ENCODE measurements around the gene CDH4.

Gene CDH4

GRCh38 chr20:61445138-61445537, 193.1 kb downstream of the CDH4 start:
- H3K4me3 ChIP-seq (ENCODE audit: low read depth, low read length) = no peak overlapping the region
- no peak for DNase-seq (ENCODE audit: low read depth)
- TF ChIP-seq, protein P1, sequence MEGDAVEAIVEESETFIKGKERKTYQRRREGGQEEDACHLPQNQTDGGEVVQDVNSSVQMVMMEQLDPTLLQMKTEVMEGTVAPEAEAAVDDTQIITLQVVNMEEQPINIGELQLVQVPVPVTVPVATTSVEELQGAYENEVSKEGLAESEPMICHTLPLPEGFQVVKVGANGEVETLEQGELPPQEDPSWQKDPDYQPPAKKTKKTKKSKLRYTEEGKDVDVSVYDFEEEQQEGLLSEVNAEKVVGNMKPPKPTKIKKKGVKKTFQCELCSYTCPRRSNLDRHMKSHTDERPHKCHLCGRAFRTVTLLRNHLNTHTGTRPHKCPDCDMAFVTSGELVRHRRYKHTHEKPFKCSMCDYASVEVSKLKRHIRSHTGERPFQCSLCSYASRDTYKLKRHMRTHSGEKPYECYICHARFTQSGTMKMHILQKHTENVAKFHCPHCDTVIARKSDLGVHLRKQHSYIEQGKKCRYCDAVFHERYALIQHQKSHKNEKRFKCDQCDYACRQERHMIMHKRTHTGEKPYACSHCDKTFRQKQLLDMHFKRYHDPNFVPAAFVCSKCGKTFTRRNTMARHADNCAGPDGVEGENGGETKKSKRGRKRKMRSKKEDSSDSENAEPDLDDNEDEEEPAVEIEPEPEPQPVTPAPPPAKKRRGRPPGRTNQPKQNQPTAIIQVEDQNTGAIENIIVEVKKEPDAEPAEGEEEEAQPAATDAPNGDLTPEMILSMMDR (IDR thresholded peaks at IDR 0.05; ENCODE audit: control insufficient read depth, extremely low read depth, insufficient read depth) = no peak

GRCh38 chr20:61445741-61446140, 193.7 kb downstream of the CDH4 start:
- TF ChIP-seq, protein P1 (IDR thresholded peaks at IDR 0.05; ENCODE audit: control insufficient read depth, extremely low read depth, insufficient read depth) = no peak
- no peak for DNase-seq (ENCODE audit: low read depth)
- no peak overlapping the region for H3K4me3 ChIP-seq (ENCODE audit: low read depth, low read length)

DNA sequence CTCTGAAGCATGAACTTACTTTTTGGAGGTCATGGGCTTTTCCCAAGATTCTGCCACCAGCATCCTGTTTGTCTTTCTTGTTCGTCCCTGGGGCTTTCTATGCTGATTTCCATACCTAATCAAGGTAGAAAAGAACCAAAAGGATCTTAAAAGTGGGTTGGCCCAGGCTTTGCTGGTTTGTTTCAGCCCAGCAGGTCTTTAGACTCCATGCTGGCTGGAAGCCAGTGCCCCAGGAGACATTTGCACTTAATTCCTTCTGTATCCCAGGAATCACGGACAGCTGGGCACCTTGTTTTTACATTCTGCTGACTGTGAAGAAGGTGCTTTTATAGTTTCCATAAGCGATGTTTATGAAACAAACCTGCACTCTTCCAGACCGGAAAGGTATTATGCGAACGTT, 195.9 kb downstream of the CDH4 start:
- no peak for DNase-seq (ENCODE audit: low read depth)
- TF ChIP-seq, protein P1 (IDR thresholded peaks at IDR 0.05; ENCODE audit: control insufficient read depth, extremely low read depth, insufficient read depth) = no peak
- no peak overlapping the region for H3K4me3 ChIP-seq (ENCODE audit: low read depth, low read length)

DNA sequence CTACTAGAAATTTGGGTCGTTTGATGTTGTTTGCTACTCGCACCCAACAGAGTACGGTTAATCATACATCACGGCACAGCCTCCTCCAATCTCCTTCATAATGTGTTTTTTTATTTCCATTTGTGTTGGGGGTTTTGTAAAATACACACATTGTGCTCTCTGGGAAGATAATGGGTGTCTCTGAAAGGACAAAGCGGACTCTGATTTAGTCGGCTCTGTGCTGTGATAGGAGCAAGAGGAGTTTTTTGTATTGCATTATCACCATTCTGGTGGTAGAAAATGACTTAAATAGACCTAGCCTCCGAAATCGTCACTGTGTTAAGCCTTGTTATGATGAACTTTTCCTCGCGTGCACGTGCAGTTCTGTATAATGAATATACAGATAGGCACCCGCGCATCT, 196.3 kb downstream of the CDH4 start:
- TF ChIP-seq, protein P1 (IDR thresholded peaks at IDR 0.05; ENCODE audit: control insufficient read depth, extremely low read depth, insufficient read depth) = no peak
- DNase-seq (ENCODE audit: low read depth) = no peak

GRCh38 chr20:61449057-61449609, 197.1 kb downstream of the CDH4 start:
- H3K4me3 ChIP-seq (ENCODE audit: low read depth, low read length) = no peak overlapping the region
- TF ChIP-seq, protein P1 (IDR thresholded peaks at IDR 0.05; ENCODE audit: control insufficient read depth, extremely low read depth, insufficient read depth) = no peak
- DNase-seq (ENCODE audit: low read depth) = no peak

More for the DNA sequence above, 196.3 kb downstream of the CDH4 start:
- H3K4me3 ChIP-seq (ENCODE audit: low read depth, low read length) = no peak overlapping the region

DNA sequence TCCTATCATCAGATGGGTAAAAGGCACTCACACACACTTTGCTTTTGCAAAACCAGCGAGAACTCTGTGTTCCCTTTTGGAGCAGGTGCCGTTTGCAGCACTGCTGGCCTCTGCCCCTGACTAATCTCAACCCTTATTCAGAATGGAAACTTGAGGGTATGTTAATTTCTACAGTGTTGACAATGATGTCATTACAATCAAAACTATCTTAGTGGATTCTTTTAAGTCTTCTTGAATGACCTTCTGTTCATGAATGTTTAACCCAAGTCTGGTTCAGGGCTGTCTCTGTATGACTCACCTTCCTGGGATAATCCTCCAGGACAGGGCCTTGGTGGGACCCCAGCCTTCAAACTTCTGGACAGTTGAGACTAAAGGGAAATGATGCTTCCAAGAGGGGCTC, 197.9 kb downstream of the CDH4 start:
- TF ChIP-seq, protein P1 (IDR thresholded peaks at IDR 0.05; ENCODE audit: control insufficient read depth, extremely low read depth, insufficient read depth) = no peak
- H3K4me3 ChIP-seq (ENCODE audit: low read depth, low read length) = no peak overlapping the region
- DNase-seq (ENCODE audit: low read depth) = no peak

GRCh38 chr20:61450549-61450948, 198.5 kb downstream of the CDH4 start:
- H3K4me3 ChIP-seq (ENCODE audit: low read depth, low read length) = no peak overlapping the region
- DNase-seq (ENCODE audit: low read depth) = no peak
- TF ChIP-seq, protein P1 (IDR thresholded peaks at IDR 0.05; ENCODE audit: control insufficient read depth, extremely low read depth, insufficient read depth) = no peak

Measured in LNCaP clone FGC (cell line).